HTR-8/SVneo (cell line): ENCODE results near the gene PANX2.
A peak's percentile ranks its signal among the peaks of the same experiment; 100 is the strongest.

ENCODE experiments used
- DNase-seq: peaks from one replicate; pipeline ENCODE4 v3.0.0; 2011; ENCODE audit warnings: low spot score, mixed read lengths; ENCODE audit not compliant: insufficient read length
- FAIRE-seq: peaks from 2 replicates; lab custom pipeline; 2011; peaks lifted over from hg19 to GRCh38; lab: Jason Lieb, UNC

The PANX2 gene

DNA sequence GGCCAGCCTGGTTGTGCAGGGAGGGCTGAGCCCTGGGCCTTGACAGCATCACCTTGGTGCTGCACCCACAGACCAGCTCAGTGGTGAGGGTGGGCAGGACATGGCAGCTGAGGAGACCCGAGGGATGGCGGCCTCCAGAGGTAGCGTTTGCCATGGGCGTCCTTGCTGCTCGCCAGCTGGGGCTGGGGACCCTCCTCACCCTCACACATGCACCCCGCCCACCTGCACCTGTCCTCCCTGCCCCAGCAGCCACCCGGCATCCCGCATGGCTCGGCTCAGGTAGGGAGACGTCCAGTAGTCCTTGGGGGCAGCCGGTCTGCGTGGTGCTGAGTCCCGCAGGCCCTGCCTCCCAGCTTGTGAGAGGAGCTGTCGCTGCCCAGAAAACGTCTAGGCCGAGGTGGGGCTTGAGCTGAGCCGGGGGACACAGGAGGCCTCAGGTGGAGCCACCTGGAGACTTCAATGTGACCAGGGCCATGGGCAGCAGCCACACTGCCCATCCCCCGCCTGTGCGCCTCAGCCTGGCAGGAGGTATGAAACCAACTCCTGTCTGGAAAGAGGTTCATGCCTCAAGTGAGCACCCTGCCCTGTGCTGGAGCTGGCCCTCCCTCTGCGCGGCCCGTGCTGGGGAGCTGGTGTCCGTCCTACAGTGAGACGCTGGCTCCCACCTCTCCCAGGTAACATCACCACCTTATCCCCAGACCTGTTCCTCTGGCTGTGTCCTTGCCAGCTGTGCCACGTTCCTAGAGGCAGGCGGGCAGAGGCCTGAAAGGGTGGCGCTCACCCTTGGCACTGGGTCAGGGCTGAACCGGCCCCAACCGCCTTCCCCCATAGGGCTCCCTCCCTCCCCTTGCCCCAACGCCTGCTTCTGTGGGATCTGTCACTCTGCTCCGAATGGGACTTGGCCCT is 11.9 kb downstream of the PANX2 start:
- no peak for DNase-seq
- no peak for FAIRE-seq

DNA sequence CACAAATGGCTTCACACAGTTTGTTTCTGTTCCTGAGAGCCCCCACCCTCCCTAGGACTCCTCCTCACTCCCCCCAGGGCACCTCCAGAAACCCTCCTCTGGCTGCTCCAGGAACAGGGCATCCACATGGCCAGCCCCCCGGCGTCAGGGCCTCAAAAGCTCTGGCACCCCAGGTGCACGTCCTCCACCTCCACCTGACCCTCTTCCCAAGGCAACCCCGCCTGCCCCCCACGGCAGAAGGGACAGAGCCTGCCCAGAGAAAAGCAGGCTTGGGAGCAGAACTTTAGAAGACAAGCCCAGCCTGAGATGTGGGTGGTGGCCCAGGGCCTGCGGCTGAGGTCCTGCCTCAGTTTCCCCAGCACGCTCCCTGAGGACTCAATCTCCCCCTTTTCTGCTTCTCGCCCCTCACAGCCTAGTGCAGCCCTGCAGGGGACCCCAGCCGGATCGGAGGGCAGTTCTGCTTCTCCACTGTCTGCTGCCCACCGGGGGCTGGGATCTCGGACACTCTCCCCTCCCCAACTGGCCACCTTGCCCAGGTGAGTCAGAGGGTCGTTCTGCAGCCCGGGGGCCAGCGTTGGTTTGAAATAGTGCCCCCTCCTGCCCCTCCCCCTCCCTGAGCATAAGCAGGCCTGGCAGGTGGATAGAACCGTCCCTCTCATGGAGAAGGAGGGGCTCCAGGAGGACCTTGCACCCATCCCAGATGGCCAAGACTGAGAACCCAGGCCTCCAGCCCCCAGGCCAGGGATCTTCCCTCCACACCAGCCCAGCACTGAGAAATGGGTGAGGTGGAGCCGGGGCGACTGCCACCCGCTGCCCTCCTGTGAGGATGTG is 12.8 kb downstream of the PANX2 start:
- no peak for FAIRE-seq

DNA sequence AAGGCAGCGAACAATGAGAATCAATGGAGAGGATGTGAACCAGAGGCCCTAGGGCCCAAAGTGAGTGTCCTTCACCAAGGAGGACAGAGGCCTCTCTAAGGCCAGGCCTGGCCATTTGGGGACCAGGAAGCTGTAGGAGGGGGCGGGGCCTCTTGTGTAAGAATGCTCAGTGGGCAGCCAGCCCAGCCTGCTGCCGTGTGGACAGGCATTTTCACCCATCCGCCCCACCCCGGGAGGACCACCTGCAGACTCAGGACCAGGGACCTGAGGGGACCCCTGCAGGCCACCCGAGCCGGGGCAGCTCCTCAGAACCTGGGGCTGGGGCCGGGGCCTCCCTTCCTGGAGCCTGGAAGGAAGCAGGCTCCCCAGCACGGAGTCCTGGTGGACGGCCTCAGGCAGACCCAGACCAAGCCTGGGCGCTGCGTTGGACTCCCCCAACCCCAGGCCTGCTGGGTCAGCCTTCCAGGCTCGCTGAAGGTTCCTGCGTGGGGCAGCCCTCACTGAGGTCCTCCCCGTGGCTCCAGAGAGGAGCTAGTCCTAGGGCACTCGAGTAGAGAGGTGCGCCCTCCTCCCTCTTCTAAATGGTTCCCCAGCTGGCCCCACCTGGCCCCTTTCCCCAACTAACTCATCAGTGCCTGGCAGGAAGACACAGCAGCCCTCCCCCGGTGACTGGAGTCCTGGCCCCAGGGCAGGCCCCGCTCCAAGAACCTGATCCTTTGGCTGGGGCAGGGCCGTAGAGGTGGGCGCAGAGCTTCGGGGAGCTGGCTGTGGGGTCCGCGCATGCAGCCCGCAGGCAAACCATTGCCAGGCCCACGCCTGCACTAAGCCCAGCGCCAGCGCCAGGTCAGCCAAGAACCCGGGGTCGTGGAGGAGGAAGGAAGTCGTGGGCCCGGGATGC is 13.7 kb downstream of the PANX2 start:
- no peak for FAIRE-seq
- peak; percentile 53 for DNase-seq

More for the DNA sequence above, 12.8 kb downstream of the PANX2 start:
- no peak for DNase-seq

DNA sequence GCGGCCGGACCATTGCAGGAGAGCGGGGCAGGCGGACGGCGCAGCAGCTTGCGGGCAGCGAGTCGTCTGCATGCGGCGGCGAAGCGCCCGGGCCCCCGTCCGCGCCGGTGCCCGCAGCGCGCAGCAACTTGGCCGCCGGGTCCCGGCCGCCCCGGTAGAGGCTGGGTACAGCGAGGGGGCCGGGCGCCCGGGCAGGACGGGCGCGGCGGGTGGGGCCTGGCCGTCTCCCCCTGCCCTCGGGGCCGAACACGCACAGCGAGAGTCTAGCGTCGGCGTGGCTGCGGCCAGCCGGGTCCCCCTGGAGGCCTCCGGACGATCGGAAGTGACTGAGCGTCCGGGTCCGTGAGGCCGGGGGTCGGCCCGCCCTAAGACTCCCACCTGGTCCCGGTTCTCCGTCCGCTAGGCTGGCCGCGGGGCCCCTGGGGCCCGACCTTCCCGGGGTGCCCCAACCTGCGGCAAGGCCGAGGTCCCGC is 14.4 kb downstream of the PANX2 start:
- no peak for FAIRE-seq
- DNase-seq, result no peak

DNA sequence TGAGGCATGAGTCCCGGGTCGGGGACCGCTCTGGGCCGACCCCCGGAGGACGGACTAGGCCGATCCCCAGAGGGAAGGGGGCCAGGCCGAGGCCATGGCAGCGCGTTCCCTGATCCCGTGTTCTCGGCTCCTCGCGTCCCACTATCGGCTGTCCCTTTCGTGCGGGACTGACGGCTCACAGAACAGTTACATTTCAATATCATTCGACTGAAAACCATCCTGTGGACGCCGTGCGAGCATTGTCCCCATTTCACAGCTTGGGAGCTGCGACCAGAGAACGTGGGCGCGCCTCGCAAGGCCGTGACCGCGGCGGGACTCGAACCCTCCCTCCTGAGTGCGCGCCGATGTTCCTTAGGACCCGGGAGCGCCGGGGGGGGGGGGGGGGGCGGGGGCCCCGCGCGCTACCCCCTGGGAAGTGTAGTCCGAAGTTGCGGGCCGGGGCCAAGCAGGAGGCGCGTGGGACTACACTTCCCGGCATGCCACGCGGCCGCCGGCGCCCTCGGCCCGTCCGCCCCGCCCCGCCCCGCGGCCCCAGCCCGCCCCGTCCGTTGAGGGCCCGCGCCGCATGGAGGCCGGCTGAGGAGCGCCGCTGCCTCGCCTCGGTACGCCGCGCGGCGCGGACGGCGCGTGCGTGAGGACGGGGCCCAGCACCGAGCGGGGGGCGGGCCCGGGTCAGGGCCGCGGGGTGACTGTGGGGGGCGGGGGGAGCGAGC is 15.0 kb downstream of the PANX2 start, which contains the start of gene TRABD:
TSS of gene TRABD (plus strand) at position 539 of the 713 bp plus-strand sequence. CDS start 7,148 bp downstream, outside the sequence.
- FAIRE-seq (peak; percentile 26), DNase-seq (peak; percentile 80)

DNA sequence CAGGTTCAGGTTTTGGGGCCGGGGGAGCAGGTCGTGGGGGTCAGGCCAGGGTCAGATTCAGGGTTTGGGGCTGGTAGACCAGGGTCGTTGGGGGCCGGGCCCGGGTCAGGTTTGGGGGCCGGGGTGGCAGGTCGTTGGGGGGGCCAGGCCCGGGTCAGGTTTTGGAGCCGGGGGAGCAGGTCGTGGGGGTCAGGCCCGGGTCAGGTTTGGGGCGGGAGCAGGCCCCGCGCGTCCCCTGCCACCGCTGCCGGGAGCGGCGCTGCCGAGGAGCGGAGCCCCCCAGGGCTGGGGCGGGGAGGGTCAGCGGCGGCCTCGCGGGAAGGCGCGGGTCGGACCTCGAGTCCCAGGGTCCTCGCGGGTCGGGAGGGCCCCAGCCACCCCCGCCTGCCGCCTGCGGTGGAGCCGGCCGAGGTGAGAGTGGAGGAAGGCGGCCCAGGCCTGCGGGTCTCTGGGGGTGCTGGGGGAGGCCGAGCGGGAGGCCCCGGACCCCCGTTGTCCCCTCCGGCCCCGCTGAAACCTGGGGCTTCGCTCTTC is 15.7 kb downstream of the PANX2 start:
- FAIRE-seq, result no peak
- no peak for DNase-seq

DNA sequence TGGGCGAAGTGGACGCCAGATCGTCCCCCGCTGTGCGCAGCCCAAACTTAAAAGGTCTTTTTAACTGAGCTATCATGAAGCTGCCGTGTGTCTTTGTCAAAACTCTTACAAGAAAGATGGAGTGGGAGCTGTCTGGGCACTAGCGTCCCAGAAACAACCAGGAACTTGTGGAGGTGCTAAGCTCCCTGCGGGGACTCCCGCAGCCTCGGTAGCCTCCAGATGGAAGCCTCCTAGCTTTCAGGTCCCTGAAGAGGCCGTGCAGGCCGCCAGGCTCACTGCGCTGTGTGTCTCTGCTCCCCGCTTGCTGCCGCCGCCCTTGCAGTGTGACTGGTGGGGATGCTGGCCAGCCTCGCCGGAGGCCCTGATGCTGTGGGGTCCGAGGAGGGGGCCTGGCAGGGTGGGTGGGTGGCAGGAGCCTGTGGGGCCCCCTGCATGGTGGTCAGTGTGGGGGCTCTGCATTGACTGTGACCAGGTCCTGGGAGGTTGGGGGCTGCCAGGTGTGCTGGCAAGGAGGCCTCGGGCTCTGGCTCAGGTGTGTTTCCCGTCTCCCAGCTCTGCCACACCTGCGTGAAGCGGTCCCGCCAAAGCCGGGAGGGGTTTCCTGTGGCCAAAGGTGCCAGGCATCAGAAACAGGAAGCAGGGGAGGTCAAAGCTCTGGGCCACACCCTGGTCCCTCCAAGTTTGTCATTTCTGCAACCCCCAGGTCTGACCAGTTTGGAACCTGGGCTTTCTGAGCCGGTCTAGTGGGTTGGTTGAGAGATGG is 16.4 kb downstream of the PANX2 start:
- FAIRE-seq (no peak), DNase-seq (no peak)

DNA sequence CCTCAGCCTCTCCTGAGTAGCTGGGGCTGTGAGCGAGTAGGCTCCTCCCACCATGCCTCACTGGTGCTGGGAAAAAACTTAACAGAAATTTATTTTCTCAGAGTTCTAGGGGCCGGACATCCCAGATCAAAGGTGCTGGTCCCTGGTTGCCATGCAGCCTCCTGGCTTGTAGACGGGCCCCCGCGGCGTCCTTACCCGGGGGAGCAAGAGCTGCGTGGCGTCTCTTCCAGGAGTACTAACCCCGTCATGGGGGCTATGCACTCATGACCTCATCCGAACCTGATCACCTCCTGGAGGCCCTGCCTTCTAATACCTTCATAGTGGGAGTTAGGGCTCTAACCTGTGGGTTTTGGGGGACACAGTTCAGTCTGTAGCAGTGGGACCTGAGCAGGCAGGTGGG is 17.8 kb downstream of the PANX2 start:
- FAIRE-seq, result no peak
- no peak for DNase-seq

DNA sequence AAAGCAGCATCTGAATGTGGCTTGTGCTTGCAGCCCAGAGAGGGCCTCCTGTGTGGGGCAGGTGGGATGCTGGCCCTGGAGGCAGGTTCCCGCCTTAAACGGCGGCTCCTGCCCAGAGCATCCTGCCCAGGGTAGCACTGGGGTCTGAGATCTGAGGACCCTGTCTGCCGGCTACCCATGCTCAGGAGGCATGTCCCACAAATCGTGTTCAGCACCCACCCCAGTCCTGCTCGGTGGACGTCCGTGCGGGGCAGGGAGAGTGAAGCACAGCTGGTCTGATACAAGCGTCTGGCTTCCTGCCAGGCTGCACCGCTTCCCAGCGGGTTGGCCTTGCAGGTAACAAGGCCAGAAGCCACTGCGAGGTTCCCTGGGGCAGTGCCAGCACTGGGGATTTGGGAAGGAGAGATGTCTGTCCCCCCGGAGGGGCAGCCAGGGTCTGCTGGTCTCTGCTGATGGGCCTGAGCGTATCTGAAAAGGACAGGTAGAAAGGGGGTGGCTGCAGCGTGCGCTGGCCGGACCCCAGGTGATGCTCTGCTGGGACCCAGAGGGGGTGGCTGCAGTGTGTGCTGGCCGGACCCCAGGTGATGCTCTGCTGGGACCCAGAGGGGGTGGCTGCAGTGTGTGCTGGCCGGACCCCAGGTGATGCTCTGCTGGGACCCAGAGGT is 18.8 kb downstream of the PANX2 start:
- DNase-seq (no peak), FAIRE-seq (no peak)

DNA sequence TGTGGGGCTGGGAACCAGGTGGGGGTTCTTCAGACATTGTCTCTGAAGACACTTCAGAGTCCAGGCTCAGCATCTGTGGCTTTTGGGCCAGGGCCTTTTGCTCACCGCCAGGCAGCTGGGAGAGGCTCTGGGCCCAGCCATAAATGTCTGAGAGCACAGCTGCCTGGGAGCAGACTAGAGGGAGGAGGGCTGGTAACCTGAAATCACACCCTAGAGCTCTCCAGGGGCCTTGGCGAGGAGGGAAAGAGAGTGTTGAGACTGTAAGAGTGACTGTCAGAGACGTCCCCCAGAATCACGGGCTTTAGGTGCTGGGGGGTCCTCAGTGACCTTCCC is 19.3 kb downstream of the PANX2 start:
- DNase-seq, result no peak
- FAIRE-seq, result no peak

DNA sequence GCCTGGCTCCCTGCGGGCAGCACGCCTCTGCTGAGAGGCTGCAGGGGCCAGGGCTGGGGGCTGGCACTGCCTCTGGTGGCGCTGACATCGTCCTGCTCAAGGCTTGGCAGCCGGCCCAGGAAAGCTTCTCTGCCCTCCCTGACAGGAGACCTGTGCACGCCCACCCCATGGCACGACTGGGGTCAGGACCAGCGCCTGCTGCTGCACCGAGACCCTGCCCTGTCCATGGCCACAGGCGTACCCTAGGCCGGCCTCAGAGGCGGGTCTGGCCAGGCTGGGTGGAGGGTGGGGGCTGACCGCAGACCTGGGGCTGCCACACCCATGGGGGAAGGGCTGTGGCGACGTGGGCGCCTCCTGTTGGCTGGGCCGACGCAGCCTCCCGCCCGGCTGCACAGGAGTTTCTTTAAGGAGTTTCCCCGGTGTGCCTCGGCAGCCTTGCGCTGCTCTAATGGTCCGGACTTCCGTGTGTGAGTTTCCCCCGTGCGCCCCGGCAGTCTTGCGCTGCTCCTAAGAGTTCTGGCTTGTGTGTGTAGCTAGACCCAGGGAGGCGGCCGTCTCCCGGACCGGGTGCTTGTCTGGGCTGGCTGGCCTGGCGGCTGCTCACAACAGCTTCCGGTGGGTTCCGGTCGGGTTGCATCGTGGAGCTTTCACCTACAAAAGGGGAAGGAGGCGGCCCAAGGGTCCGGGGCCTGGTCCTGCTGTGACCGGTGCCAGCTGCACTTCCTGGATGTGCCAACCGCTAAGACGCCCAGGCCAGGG is 19.8 kb downstream of the PANX2 start:
- DNase-seq (no peak), FAIRE-seq (no peak)

DNA sequence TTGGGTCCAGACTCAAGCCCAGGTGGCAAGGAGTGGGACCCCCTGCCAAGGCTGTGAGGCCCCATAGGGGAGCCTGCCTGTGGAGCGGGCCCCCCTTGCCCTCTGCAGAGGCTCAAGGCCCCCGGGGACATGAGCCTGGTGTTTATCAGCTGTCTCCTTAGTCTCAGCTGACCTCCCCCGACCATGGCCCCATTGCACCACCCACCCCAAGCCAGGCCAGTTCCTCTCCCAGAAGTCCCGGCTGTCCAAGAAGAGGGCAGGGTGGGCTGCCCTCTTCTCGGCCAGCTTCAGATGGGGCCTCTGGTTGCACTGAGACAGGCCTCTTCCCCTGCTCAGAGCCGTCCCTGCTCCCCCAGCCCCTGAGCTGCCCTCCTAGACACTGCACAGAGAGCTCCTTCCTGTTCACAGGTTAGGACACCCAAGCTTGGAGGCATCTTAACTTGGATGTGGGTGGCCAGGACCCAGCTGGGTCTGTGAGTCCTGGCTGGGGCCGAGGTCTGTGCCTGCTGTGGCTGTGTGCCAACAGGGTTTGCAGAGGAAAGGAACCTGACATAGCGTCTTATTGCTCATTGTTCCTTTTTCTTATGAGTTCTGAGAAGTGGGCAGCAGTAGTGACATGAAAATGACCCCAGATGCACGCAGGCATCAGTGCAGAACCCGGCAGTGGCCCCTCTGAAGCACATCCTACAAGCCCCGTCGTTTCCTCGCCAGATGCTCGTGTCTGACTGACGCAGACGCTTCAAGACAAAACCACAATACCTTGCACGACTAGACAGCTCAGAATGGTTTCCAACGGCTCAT is 20.6 kb downstream of the PANX2 start:
- no peak for DNase-seq
- FAIRE-seq, result no peak

DNA sequence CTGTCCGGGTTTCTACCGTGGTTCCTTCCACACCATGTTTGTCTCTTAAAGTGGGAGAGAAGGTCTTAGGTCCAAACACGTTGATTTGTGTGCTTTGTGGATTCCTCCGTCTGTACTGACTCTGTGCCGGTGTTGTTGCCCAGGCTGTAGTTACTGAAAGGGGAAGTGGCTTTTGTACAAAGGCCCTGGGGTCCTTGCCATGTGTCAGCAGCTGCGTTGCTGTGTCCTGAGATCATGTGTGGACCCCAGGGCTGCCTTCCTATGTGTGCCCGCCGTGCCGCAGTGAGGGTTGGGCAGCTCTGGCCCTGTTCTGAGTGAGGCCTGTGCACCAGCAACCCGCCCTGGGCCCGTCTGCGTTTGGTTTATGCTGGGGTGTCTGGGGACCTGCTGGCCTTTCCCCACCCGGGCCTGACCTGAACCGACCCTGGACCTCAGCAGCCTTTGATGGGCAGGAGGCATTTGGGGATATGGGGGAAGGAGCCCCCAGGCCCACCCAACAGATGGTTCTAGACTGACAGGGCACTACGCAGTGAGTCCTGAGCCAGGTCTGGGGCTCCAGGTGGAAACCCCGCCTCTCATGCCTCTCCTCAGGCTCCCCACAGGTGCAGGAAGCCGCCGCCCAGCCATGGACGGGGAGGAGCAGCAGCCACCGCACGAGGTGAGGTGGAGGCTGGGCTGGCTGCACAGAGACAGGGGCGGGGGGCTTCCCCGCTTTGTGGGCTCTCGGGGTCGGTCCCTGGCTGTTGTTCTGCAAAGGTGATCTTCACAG is 22.1 kb downstream of the PANX2 start:
- DNase-seq, result no peak

DNA sequence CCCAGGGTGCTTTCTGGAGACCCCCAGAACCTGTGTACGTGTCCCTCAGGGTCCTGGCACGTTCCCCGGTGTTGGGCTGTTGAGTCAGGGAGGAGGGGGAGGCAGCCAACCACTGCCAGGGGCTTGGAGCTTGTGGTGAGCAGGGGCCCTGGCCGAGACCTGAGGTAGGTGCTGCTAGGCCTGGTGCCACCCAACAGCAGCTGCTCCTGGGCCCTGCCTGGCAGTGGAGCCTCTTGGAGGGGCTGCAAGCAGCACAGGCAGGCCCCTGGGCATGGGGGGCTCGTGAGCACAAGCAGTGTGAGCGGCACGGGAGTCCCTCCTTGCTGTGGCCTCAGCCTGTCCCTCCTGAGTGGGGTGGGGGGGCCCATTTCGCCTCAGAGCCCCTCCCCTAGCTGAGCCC is 23.1 kb downstream of the PANX2 start:
- DNase-seq (no peak), FAIRE-seq (no peak)

More for the DNA sequence above, 22.1 kb downstream of the PANX2 start:
- no peak for FAIRE-seq

DNA sequence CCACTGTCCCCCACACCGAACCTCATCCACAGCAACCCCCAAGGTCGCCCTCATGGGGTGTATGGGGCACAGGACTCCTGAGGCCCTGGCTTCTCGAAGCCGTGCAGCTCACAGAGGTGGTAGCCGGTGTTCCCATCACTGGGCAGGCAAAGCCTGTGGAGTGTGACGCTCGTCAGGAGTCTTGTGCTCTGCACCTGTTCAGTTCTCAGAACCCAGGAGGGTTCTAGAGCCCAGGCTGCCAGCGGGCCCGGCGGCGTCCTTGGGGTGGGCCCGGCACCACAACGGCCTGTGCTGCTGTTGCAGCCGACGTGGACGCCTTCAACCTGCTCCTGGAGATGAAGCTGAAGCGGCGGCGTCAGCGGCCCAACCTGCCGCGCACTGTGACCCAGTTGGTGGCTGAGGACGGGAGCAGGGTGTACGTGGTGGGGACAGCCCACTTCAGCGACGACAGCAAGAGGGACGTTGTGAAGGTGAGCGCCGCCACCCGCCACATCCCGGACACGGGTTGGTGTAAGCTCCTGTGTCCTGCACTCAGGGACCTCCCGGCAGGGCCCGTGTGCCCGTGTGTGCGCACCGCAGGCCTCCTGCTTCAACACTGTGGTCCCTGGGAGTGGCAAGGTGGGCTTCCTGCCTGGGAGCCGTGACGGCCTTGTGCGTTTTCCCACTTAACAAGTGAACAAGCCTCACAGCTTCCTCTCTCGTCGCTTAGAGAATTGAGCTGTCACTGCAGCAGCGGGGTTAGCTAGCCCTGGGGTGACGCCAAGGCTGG is 23.7 kb downstream of the PANX2 start:
- no peak for FAIRE-seq
- DNase-seq, result no peak
